ENCODE measurements around the gene TSKU. TPM values are rescaled to one million over a fixed set of nuclear protein-coding genes. Genes with fewer than 3 reads are reported as not detected.

The TSKU gene
- total and polyA plus RNA-seq, 9 of the 15 experiments (the other 6 are each of a cell fraction or from before 2014, with no cell fraction given): 0.60 to 11.9 (median 8.4) TPM

DNA sequence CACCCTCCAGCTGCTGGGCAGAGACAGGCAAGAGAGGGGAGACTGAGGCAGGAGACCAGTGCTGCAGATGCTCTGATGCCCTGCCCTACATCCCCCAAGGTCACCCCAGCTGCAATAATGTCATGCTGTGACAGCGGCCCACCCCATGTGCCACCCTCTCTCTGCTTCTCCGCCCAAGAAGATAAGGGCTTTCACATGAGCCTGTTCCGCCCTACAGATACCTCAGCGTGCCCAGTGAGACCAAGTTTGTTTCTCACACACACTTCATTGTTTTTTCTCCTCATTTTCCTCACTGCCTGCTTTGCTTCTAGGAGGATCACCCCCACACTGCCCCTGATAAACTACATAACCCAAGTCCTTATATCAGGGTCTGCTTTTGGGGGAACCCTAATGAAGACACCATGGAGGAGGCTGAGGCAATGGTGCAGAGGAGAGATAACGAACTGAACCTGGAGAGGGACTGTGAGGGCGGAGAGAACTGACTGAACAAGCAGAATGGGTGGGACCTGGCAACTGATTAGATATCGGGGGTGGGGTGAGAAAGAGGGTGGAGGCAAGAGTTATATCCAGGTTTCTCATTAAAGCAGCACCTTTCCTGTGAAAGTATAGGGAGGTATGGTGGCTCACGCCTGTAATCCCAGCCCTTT is 37.5 kb upstream of the TSKU start (continued):
- TF ChIP-seq, protein P1, sequence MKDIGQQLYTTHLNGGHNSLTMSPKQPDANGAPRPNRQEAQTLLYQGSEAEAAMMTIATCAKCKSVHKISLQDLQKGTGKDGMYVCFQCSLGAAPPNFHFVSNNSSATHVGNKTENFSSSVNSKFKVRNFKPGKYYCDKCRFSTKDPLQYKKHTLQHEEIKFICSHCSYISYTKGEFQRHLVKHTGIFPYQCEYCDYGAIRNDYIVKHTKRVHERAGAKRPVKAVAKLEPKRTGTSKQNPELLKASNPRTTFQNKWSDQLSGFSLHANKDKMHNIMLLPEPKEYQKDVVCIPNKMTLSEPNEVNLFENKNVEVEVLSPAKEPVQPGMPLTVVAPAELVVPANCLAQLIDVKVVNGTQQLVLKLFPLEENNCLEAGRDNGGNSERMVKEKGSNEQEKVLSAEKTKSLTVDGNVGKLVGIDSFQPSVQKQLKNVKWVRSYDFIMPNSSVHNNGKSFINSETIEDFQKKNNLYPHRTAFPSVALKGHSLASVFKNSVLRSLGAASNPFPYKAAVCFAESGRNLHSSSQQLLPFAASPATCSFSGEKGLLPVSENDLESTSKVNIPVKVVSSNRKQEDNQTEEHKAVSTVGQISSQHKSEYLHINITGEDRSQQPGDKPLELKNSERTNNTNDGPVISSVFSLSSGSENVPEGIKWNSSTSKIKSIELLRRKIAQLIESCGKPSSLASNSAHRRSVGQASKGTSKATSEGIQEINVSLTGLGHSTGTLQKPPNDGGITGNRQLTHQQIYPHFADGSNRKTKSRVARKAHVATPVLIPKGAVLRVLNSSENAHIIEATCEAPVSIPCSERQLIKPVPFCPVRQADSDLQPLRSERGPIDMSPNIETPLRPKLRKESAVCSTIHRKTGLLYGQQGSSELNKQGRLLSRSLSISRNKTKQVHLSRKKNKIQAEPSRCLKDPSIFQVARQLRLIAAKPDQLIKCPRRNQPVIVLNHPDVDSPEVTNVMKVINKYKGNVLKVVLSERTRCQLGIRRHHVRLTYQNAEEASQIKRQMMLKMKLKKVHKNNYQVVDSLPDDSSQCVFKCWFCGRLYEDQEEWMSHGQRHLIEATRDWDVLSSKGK (CRISPR knock-in tag; IDR thresholded peaks at IDR 0.05): no peak
- TF ChIP-seq ZNF12 (CRISPR knock-in tag; IDR thresholded peaks at IDR 0.05) (no peak), ZNF354B (CRISPR knock-in tag; IDR thresholded peaks at IDR 0.05) (no peak), BDP1 (IDR thresholded peaks at IDR 0.05; ENCODE audit: insufficient read depth, insufficient read length) (no peak), HDAC1 (IDR thresholded peaks at IDR 0.05) (peak in 1 of 2 experiments; percentile 86; a peak in 3 of 4 replicates), ADNP (tag; IDR thresholded peaks at IDR 0.05) (peak; percentile 3; the same call in 1 of the 2 replicates), POLR3A (IDR thresholded peaks at IDR 0.05; ENCODE audit: borderline replicate concordance, extremely low read depth, insufficient read depth, insufficient read length) (no peak), TAF7 (tag; IDR thresholded peaks at IDR 0.05) (no peak), CTCFL (IDR thresholded peaks at IDR 0.05; ENCODE audit: borderline replicate concordance, insufficient read depth, low read depth, low read length, poor library complexity, severe bottlenecking) (no peak), ZNF551 (CRISPR knock-in tag; IDR thresholded peaks at IDR 0.05) (no peak), HIVEP1 (CRISPR knock-in tag; IDR thresholded peaks at IDR 0.05) (no peak), FOSL1 (tag; conservative IDR thresholded peaks at IDR 0.05) (no peak; the same call in 1 of the 2 replicates), ZNF140 (CRISPR knock-in tag; IDR thresholded peaks at IDR 0.05) (no peak), MCM7 (IDR thresholded peaks at IDR 0.05) (no peak), ZNF511 (CRISPR knock-in tag; IDR thresholded peaks at IDR 0.05) (no peak)
- TF ChIP-seq, protein P2, sequence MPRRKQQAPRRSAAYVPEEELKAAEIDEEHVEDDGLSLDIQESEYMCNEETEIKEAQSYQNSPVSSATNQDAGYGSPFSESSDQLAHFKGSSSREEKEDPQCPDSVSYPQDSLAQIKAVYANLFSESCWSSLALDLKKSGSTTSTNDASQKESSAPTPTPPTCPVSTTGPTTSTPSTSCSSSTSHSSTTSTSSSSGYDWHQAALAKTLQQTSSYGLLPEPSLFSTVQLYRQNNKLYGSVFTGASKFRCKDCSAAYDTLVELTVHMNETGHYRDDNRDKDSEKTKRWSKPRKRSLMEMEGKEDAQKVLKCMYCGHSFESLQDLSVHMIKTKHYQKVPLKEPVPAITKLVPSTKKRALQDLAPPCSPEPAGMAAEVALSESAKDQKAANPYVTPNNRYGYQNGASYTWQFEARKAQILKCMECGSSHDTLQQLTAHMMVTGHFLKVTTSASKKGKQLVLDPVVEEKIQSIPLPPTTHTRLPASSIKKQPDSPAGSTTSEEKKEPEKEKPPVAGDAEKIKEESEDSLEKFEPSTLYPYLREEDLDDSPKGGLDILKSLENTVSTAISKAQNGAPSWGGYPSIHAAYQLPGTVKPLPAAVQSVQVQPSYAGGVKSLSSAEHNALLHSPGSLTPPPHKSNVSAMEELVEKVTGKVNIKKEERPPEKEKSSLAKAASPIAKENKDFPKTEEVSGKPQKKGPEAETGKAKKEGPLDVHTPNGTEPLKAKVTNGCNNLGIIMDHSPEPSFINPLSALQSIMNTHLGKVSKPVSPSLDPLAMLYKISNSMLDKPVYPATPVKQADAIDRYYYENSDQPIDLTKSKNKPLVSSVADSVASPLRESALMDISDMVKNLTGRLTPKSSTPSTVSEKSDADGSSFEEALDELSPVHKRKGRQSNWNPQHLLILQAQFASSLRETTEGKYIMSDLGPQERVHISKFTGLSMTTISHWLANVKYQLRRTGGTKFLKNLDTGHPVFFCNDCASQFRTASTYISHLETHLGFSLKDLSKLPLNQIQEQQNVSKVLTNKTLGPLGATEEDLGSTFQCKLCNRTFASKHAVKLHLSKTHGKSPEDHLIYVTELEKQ (CRISPR knock-in tag; IDR thresholded peaks at IDR 0.05): no peak
- TF ChIP-seq, protein P3, sequence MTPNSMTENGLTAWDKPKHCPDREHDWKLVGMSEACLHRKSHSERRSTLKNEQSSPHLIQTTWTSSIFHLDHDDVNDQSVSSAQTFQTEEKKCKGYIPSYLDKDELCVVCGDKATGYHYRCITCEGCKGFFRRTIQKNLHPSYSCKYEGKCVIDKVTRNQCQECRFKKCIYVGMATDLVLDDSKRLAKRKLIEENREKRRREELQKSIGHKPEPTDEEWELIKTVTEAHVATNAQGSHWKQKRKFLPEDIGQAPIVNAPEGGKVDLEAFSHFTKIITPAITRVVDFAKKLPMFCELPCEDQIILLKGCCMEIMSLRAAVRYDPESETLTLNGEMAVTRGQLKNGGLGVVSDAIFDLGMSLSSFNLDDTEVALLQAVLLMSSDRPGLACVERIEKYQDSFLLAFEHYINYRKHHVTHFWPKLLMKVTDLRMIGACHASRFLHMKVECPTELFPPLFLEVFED (CRISPR knock-in tag; conservative IDR thresholded peaks at IDR 0.05): peak; percentile 62

Measured in K562 (cell line).